HCT116 (cell line): ENCODE results near the gene CHURC1. TPM values are rescaled to one million over a fixed set of nuclear protein-coding genes. Genes with fewer than 3 reads are reported as not detected.

Experiments
- ATAC-seq: fragments of 200-7000 bp; cut with Tn5 transposase; 2 replicates; pipeline ENCODE4 v1.9.1; 2020; ENCODE audit warnings: mild to moderate bottlenecking, moderate library complexity
- BruUV-seq: library from RNA; stranded (reverse); fragments of 400-500 nt; replicated peaks from 2 replicates; lab custom pipeline; 2021; lab: Mats Ljungman, UMichigan
- CTCF ChIA-PET: fragments of 300-600 bp; sonication (Branson Sonifier 250); formaldehyde crosslinking; loops from one replicate; lab custom pipeline; 2021; ENCODE audit warnings: antibody characterized with exemption; lab: Charles Lee
- POLR2A ChIA-PET: fragments of 300-600, 350-600 bp; sonication (Branson Sonifier 250); formaldehyde crosslinking; loops from one replicate; lab custom pipeline; 2021; ENCODE audit warnings: antibody characterized with exemption; lab: Charles Lee
- RAD21 ChIA-PET, 2 experiments: fragments of 300-600 bp; sonication (Branson Sonifier 250); formaldehyde crosslinking; loops; one replicate each; lab custom pipeline; 2023; ENCODE audit warnings: low total read pairs in 2 of 2; ENCODE audit not compliant: uncharacterized antibody in 2 of 2, unreplicated experiment in 2 of 2, low non-redundant PET in 1 of 2; lab: Charles Lee
- DNase-seq: peaks from one replicate; pipeline ENCODE4 v3.0.0-alpha.2; 2010; ENCODE audit warnings: low read depth, low spot score
- H2AFZ ChIP-seq: fragments of 200-600 bp; shearing (Covaris generic), sonication (generic); 2 replicates; pipeline ENCODE4 v1.6.1; 2017; ENCODE audit warnings: low read depth, mixed run types, mixed read lengths, antibody characterized with exemption, low read length; ENCODE audit not compliant: poor library complexity, severe bottlenecking
- H3K27ac ChIP-seq: 2 replicates; pipeline ENCODE4 v1.5.1; 2012; ENCODE audit warnings: low read depth, low read length
- H3K27me3 ChIP-seq: fragments of 200-600 bp; sonication (generic); 2 replicates; pipeline ENCODE4 v1.6.1; 2016; ENCODE audit warnings: mixed run types, low read length, mixed read lengths; ENCODE audit not compliant: insufficient read depth
- H3K36me3 ChIP-seq, 2 experiments: fragments of 200-500 bp in 1 of 2; fragments of 200-600 bp in 1 of 2; sonication (Bioruptor generic) in 1 of 2; sonication (generic) in 1 of 2; 2 replicates each; pipeline versions ENCODE4 v1.5.1 to v1.6.1; 2014 to 2016; ENCODE audit warnings: low read length in 2 of 2, inconsistent platforms in 1 of 2, mixed read lengths in 1 of 2, mixed run types in 1 of 2; ENCODE audit not compliant: insufficient read depth in 2 of 2, control insufficient read depth in 1 of 2
- H3K4me1 ChIP-seq, 2 experiments: fragments of 200-600 bp in 1 of 2; sonication (generic) in 1 of 2; 2 replicates each; pipeline versions ENCODE4 v1.5.1 to v1.6.1; 2012 to 2017; ENCODE audit warnings: low read length in 2 of 2, inconsistent platforms in 1 of 2, mild to moderate bottlenecking in 1 of 2, mixed read lengths in 1 of 2, mixed run types in 1 of 2, moderate library complexity in 1 of 2; ENCODE audit not compliant: insufficient read depth in 2 of 2, control insufficient read depth in 1 of 2
- H3K4me2 ChIP-seq: fragments of 200-600 bp; sonication (generic); 2 replicates; pipeline ENCODE4 v1.6.1; 2017; ENCODE audit warnings: mixed run types, low read length, mixed read lengths
- H3K4me3 ChIP-seq, 2 experiments: fragments of 200-600 bp in 1 of 2; sonication (generic) in 1 of 2; replicated peaks in 1 of 2; 2 replicates each; pipeline ENCODE4 v1.5.1; 2011 to 2016; ENCODE audit warnings: low read length in 2 of 2, control low read depth in 1 of 2, low read depth in 1 of 2, mild to moderate bottlenecking in 1 of 2, mixed read lengths in 1 of 2, mixed run types in 1 of 2
- H3K79me2 ChIP-seq: fragments of 200-600 bp; sonication (generic); 2 replicates; pipeline ENCODE4 v1.6.1; 2017; ENCODE audit warnings: mild to moderate bottlenecking, mixed run types, low read length, moderate library complexity, mixed read lengths; ENCODE audit not compliant: insufficient read depth
- H3K9ac ChIP-seq: fragments of 200-600 bp; sonication (generic); 2 replicates; pipeline ENCODE4 v1.6.1; 2016; ENCODE audit warnings: low read length, mixed read lengths
- H3K9me2 ChIP-seq: fragments of 200-600 bp; sonication (generic), shearing (Covaris generic); 2 replicates; pipeline ENCODE4 v1.6.1; 2017; ENCODE audit warnings: mixed run types, mild to moderate bottlenecking, moderate library complexity; ENCODE audit not compliant: insufficient read depth
- H3K9me3 ChIP-seq, 2 experiments: fragments of 200-500 bp in 1 of 2; fragments of 200-600 bp in 1 of 2; sonication (Bioruptor generic) in 1 of 2; sonication (generic) in 1 of 2; 2 replicates each; pipeline ENCODE4 v1.6.1; 2014 to 2017; ENCODE audit warnings: low read length in 2 of 2, mixed read lengths in 2 of 2, inconsistent platforms in 1 of 2, low read depth in 1 of 2, mild to moderate bottlenecking in 1 of 2, mixed run types in 1 of 2, moderate library complexity in 1 of 2; ENCODE audit not compliant: control insufficient read depth in 1 of 2, insufficient read depth in 1 of 2
- H4K20me1 ChIP-seq: fragments of 200-600 bp; sonication (generic), shearing (Covaris generic); 2 replicates; pipeline ENCODE4 v1.6.1; 2017; ENCODE audit warnings: mixed run types, mild to moderate bottlenecking, moderate library complexity; ENCODE audit not compliant: insufficient read depth
- ATF3 ChIP-seq: IDR thresholded peaks from 2 replicates; pipeline ENCODE4 v1.6.1; 2012
- CEBPB ChIP-seq: IDR thresholded peaks from 2 replicates; pipeline ENCODE4 v1.6.1; 2012; ENCODE audit warnings: low read depth
- CTCF ChIP-seq, 3 experiments: fragments of 200-600 bp in 1 of 3; sonication (generic) in 1 of 3; IDR thresholded peaks in 2 of 3; conservative IDR thresholded peaks in 1 of 3; 2 replicates each; pipeline ENCODE4 v1.5.1; 2012 to 2017; ENCODE audit warnings: low read depth in 2 of 3, low read length in 2 of 3, antibody characterized with exemption in 1 of 3, borderline replicate concordance in 1 of 3, control low read depth in 1 of 3, mild to moderate bottlenecking in 1 of 3, mixed read lengths in 1 of 3, mixed run types in 1 of 3, moderate library complexity in 1 of 3; ENCODE audit not compliant: insufficient read depth in 1 of 3
- EZH2phosphoT487 ChIP-seq: fragments of 200-600 bp; IDR thresholded peaks from 2 replicates; pipeline ENCODE4 v1.6.1; 2018; ENCODE audit warnings: antibody characterized with exemption, borderline replicate concordance
- POLR2A ChIP-seq: IDR thresholded peaks from 2 replicates; pipeline ENCODE4 v1.7.0; 2011; ENCODE audit warnings: borderline replicate concordance; ENCODE audit not compliant: insufficient read depth, insufficient read length; ENCODE audit errors: extremely low read depth
- RAD21 ChIP-seq: IDR thresholded peaks from 2 replicates; pipeline ENCODE4 v1.6.1; 2012; ENCODE audit warnings: low read depth, mild to moderate bottlenecking
- REST ChIP-seq: IDR thresholded peaks from 2 replicates; pipeline ENCODE4 v1.6.1; 2012; ENCODE audit warnings: low read depth
- SIN3A ChIP-seq: IDR thresholded peaks from 2 replicates; pipeline ENCODE4 v1.6.1; 2012; ENCODE audit warnings: low read depth
- SRF ChIP-seq: IDR thresholded peaks from 2 replicates; pipeline ENCODE4 v1.6.1; 2012; ENCODE audit warnings: low read depth
- TCF7L2 ChIP-seq: IDR thresholded peaks from 2 replicates; pipeline ENCODE4 v1.7.0; 2011; ENCODE audit warnings: borderline replicate concordance, inconsistent platforms; ENCODE audit not compliant: insufficient read depth, insufficient read length; ENCODE audit errors: extremely low read depth
- ZNF274 ChIP-seq: fragments of 200-500 bp; sonication (Bioruptor generic); IDR thresholded peaks from 2 replicates; pipeline ENCODE4 v1.6.1; 2014; ENCODE audit warnings: mild to moderate bottlenecking, low read depth, low read length, inconsistent platforms
- intact Hi-C: fragments of 100-400 bp; cut with micrococcal nuclease; formaldehyde crosslinking; loops from 2 replicates; pipeline ENCODE4 v1.10.0; 2022
- total RNA-seq: library from RNA; stranded (reverse); gene quantifications from one replicate; pipeline ENCODE4 v1.2.1, GENCODE V29; 2021; ENCODE audit not compliant: unreplicated experiment

The CHURC1 gene
- total RNA-seq, 1 experiment from 2014 or later: 47.5 TPM

- TF ChIP-seq SIN3A (no peak), CTCF (IDR thresholded peaks at IDR 0.05 in 2 of 3, conservative IDR thresholded peaks at IDR 0.05 in 1 of 3; ENCODE audit: borderline replicate concordance in 1 of 3, insufficient read depth in 1 of 3, low read depth in 2 of 3, low read length in 2 of 3) (0 out of 6 replicates have a peak, but pooled peaks of 1 of the 3 experiments have one; percentile 16)
- no peak for ATAC-seq
- no TSS peak for BruUV-seq
- intact Hi-C loops: no loop called here
- no peak for DNase-seq
- peak overlapping the region; percentile 20; the same call in 1 of the 2 replicates for H3K4me2 ChIP-seq
- POLR2A ChIA-PET: interaction anchor here (0.7 kb wide), 1 partner anchor 19 kb away, joined by 3 read pairs; no protein-coding TSS in a partner anchor
- no peaks in the 10 kb centered on the region for H3K9me2 ChIP-seq
- no peaks in the 10 kb centered on the region for H3K9me3 ChIP-seq
- H3K36me3 ChIP-seq: no peaks in the 10 kb centered on the region
- no peaks in the 10 kb centered on the region for H3K27me3 ChIP-seq
- CTCF ChIA-PET: no interaction called here
- H3K79me2 ChIP-seq: no peaks in the 10 kb centered on the region
- peaks cover 34 to 40% of the 10 kb centered on the region in 2 experiments for H3K4me1 ChIP-seq
- no peak overlapping the region for H3K9ac ChIP-seq
- no peak overlapping the region for H2AFZ ChIP-seq
- H3K27ac ChIP-seq: no peak overlapping the region
- RAD21 ChIA-PET: no interaction called here
- H3K4me3 ChIP-seq: no peak overlapping the region
- H4K20me1 ChIP-seq: no peaks in the 10 kb centered on the region
These were observed 54.4 kb downstream of the CHURC1 start for GRCh38 chr14:64968651-64969050.

- Histone ChIP-seq H3K4me2 (no peak overlapping the region), H3K9ac (no peak overlapping the region), H3K79me2 (no peaks in the 10 kb centered on the region), H3K9me3 (no peaks in the 10 kb centered on the region), H3K27me3 (no peaks in the 10 kb centered on the region), H2AFZ (no peak overlapping the region), H4K20me1 (no peaks in the 10 kb centered on the region), H3K9me2 (no peaks in the 10 kb centered on the region), H3K4me3 (no peak overlapping the region), H3K4me1 (peaks cover 34 to 40% of the 10 kb centered on the region in 2 experiments), H3K36me3 (no peaks in the 10 kb centered on the region), H3K27ac (no peak overlapping the region)
- ATAC-seq: no peak
- RAD21 ChIA-PET: no interaction called here
- intact Hi-C loops: no loop called here
- BruUV-seq: no TSS peak
- CTCF ChIA-PET: interaction anchor here (1.7 kb wide), 1 partner anchor 16 kb away, joined by 6 read pairs; the partner anchor contains the start of gene FNTB
- DNase-seq: no peak
- POLR2A ChIA-PET: no interaction called here
- TF ChIP-seq CTCF (IDR thresholded peaks at IDR 0.05 in 2 of 3, conservative IDR thresholded peaks at IDR 0.05 in 1 of 3; ENCODE audit: borderline replicate concordance in 1 of 3, insufficient read depth in 1 of 3, low read depth in 2 of 3, low read length in 2 of 3) (no peak), EZH2phosphoT487 (no peak), ZNF274 (no peak), POLR2A (no peak), REST (no peak), SIN3A (no peak), SRF (no peak), ATF3 (no peak), CEBPB (no peak), RAD21 (no peak), TCF7L2 (no peak)
These were observed 55.8 kb downstream of the CHURC1 start for GRCh38 chr14:64970041-64970440.
